AG04449 (cell line): Measurements from ENCODE around the gene RASAL1.

Source experiments
- CTCF ChIA-PET: fragments of 350-600 bp; formaldehyde crosslinking; extraction: SDS; loops from one replicate; lab custom pipeline; 2021; ENCODE audit warnings: antibody characterized with exemption; lab: Yijun Ruan, JAX
- POLR2A ChIA-PET: fragments of 400-600, 350-600 bp; formaldehyde crosslinking; extraction: SDS; loops from one replicate; lab custom pipeline; 2020; ENCODE audit warnings: antibody characterized with exemption, inconsistent platforms; lab: Yijun Ruan, JAX
- DNase-seq: peaks from one replicate; pipeline ENCODE4 v3.0.0-alpha.2; 2010; ENCODE audit warnings: low read depth, low spot score
- H3K4me3 ChIP-seq: 2 replicates; pipeline ENCODE4 v1.5.1; 2011; ENCODE audit warnings: low read depth, mild to moderate bottlenecking, control low read depth, low read length
- CTCF ChIP-seq: IDR thresholded peaks from one replicate; pipeline ENCODE4 v1.5.1; 2011; ENCODE audit warnings: mild to moderate bottlenecking, moderate library complexity, low read length, control low read depth, inconsistent platforms; ENCODE audit not compliant: insufficient read depth; ENCODE audit errors: missing control alignments

The RASAL1 gene

GRCh38 chr12:113054948-113055486, 80.5 kb downstream of the RASAL1 start:
- no peak for TF ChIP-seq CTCF
- no peak overlapping the region for H3K4me3 ChIP-seq
- ChIA-PET POLR2A (no interaction called here), CTCF (interaction anchor here (1.3 kb wide), 1 partner anchor 141 kb away, joined by 3 read pairs; no protein-coding TSS in a partner anchor)
- DNase-seq, result no peak

DNA sequence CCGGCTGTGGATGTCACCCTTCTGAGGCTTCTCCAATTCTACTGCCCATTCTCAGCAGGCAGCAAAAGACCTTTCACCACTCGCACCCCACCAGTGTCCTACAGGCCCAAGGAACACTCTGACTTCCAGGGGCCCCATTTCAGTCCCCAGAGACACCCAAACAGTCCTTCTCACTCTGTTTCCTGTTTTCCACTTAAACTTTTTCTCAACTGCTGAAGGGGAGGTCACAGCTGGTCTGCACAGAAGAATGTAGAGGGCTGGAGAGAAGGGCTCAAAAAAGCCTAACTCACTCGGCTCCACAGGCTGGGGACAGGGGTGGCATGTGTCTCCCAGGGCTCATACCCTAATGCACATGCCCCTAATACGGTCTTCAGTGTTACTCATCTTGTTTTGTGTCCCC, 83.2 kb downstream of the RASAL1 start:
- H3K4me3 ChIP-seq, result no peak overlapping the region
- ChIA-PET POLR2A (no interaction called here), CTCF (interaction anchor here (4.5 to 7.7 kb wide), 2 partner anchors 100 to 122 kb away, joined by 86 to 157 read pairs; partner anchors contain the start of gene CFAP73)
- DNase-seq, result no peak
- TF ChIP-seq CTCF, result no peak

DNA sequence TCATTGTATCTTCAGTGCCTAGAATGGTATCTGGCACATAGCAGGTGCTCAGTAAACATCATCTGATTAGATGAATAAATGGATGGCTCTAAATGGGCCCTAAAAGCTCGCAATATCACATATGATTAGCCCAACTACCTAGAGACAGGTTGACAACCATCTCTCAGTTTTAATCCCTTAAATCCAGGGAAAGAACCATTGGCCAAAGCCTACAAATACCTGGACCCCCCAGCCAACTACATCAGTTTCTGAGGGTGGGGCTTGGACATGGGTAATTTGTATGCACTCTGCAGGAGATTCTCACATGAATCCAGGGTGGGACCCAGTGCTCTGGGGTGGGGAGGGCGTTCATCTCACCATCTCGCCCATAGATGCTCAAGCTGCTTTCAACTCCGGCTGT, 83.8 kb downstream of the RASAL1 start:
- no peak for TF ChIP-seq CTCF
- CTCF ChIA-PET, result interaction anchor here (0.6 to 7.7 kb wide), 4 partner anchors 16 to 122 kb away, joined by 4 to 157 read pairs (median 45); partner anchors contain the start of gene CFAP73
- no peak overlapping the region for H3K4me3 ChIP-seq
- POLR2A ChIA-PET, result no interaction called here
- DNase-seq, result no peak

GRCh38 chr12:113050795-113051194, 84.8 kb downstream of the RASAL1 start:
- DNase-seq, result no peak
- CTCF ChIA-PET, result interaction anchor here (1.3 to 7.7 kb wide), 3 partner anchors 15 to 123 kb away, joined by 4 to 157 read pairs (median 86); partner anchors contain the start of gene CFAP73
- no peak for TF ChIP-seq CTCF
- no peak overlapping the region for H3K4me3 ChIP-seq
- POLR2A ChIA-PET, result interaction anchor here (0.6 kb wide), 1 partner anchor 260 kb away, joined by 4 read pairs; no protein-coding TSS in a partner anchor

GRCh38 chr12:113049976-113050742, 85.4 kb downstream of the RASAL1 start:
- TF ChIP-seq CTCF, result no peak
- no peak overlapping the region for H3K4me3 ChIP-seq
- CTCF ChIA-PET, result interaction anchor here (1.1 to 7.7 kb wide), 6 partner anchors 14 to 124 kb away, joined by 3 to 157 read pairs (median 4); partner anchors contain the start of gene CFAP73
- POLR2A ChIA-PET, result no interaction called here
- no peak for DNase-seq
